ENCODE data around the gene SYT14.

SYT14 gene

GRCh38 chr1:210125143-210125542 is 187.1 kb downstream of the SYT14 start:
- H3K27ac ChIP-seq (ENCODE audit: low read depth, low read length), result no peak overlapping the region

GRCh38 chr1:210129092-210129491 is 191.1 kb downstream of the SYT14 start:
- H3K4me2 ChIP-seq (ENCODE audit: low read depth, low read length, poor library complexity, severe bottlenecking), result no peak overlapping the region
- H4K20me1 ChIP-seq (ENCODE audit: low read depth, low read length), result no peaks in the 10 kb centered on the region
- TF ChIP-seq CTCF (IDR thresholded peaks at IDR 0.05; ENCODE audit: insufficient read depth, low read length, poor library complexity, severe bottlenecking) (no peak), EZH2phosphoT487 (conservative IDR thresholded peaks at IDR 0.05; ENCODE audit: low read length) (no peak)
- no peak overlapping the region for H2AFZ ChIP-seq (ENCODE audit: low read depth, low read length, severe bottlenecking)
- no peak overlapping the region for H3K4me3 ChIP-seq (ENCODE audit: insufficient read depth, low read length, poor library complexity, severe bottlenecking)
- no peaks in the 10 kb centered on the region for H3K79me2 ChIP-seq (ENCODE audit: insufficient read depth, low read length)
- H3K27me3 ChIP-seq (ENCODE audit: low read length), result no peaks in the 10 kb centered on the region
- H3K9me2 ChIP-seq (replicated peaks; ENCODE audit: insufficient read depth, low read length), result no peaks in the 10 kb centered on the region
- no peaks in the 10 kb centered on the region for H3K9me3 ChIP-seq (ENCODE audit: insufficient read depth, low read length)
- no peak overlapping the region for H3K27ac ChIP-seq (ENCODE audit: low read depth, low read length)
- H3K9ac ChIP-seq (ENCODE audit: low read length), result no peak overlapping the region
- H3K36me3 ChIP-seq (ENCODE audit: low read length), result no peaks in the 10 kb centered on the region
- no peaks in the 10 kb centered on the region for H3F3A ChIP-seq (ENCODE audit: insufficient read depth)

More at GRCh38 chr1:210125143-210125542, 187.1 kb downstream of the SYT14 start:
- H3K27me3 ChIP-seq (ENCODE audit: low read length), result no peaks in the 10 kb centered on the region
- H3K79me2 ChIP-seq (ENCODE audit: insufficient read depth, low read length), result no peaks in the 10 kb centered on the region
- no peak overlapping the region for H2AFZ ChIP-seq (ENCODE audit: low read depth, low read length, severe bottlenecking)
- no peak overlapping the region for H3K4me2 ChIP-seq (ENCODE audit: low read depth, low read length, poor library complexity, severe bottlenecking)
- H3K36me3 ChIP-seq (ENCODE audit: low read length), result no peaks in the 10 kb centered on the region
- no peaks in the 10 kb centered on the region for H3K9me2 ChIP-seq (replicated peaks; ENCODE audit: insufficient read depth, low read length)
- no peak overlapping the region for H3K9ac ChIP-seq (ENCODE audit: low read length)
- no peaks in the 10 kb centered on the region for H4K20me1 ChIP-seq (ENCODE audit: low read depth, low read length)
- H3F3A ChIP-seq (ENCODE audit: insufficient read depth), result no peaks in the 10 kb centered on the region
- H3K4me3 ChIP-seq (ENCODE audit: insufficient read depth, low read length, poor library complexity, severe bottlenecking), result no peak overlapping the region
- no peaks in the 10 kb centered on the region for H3K9me3 ChIP-seq (ENCODE audit: insufficient read depth, low read length)
- TF ChIP-seq CTCF (IDR thresholded peaks at IDR 0.05; ENCODE audit: insufficient read depth, low read length, poor library complexity, severe bottlenecking) (no peak), EZH2phosphoT487 (conservative IDR thresholded peaks at IDR 0.05; ENCODE audit: low read length) (no peak)

GRCh38 chr1:210129759-210130158 is 191.7 kb downstream of the SYT14 start:
- no peak overlapping the region for H3K27ac ChIP-seq (ENCODE audit: low read depth, low read length)
- no peak overlapping the region for H3K4me2 ChIP-seq (ENCODE audit: low read depth, low read length, poor library complexity, severe bottlenecking)
- no peaks in the 10 kb centered on the region for H3K79me2 ChIP-seq (ENCODE audit: insufficient read depth, low read length)
- H3K36me3 ChIP-seq (ENCODE audit: low read length), result no peaks in the 10 kb centered on the region
- H3K9me2 ChIP-seq (replicated peaks; ENCODE audit: insufficient read depth, low read length), result no peaks in the 10 kb centered on the region
- H3K9ac ChIP-seq (ENCODE audit: low read length), result no peak overlapping the region
- no peak overlapping the region for H2AFZ ChIP-seq (ENCODE audit: low read depth, low read length, severe bottlenecking)
- no peaks in the 10 kb centered on the region for H4K20me1 ChIP-seq (ENCODE audit: low read depth, low read length)
- H3F3A ChIP-seq (ENCODE audit: insufficient read depth), result no peaks in the 10 kb centered on the region
- H3K9me3 ChIP-seq (ENCODE audit: insufficient read depth, low read length), result no peaks in the 10 kb centered on the region
- no peaks in the 10 kb centered on the region for H3K27me3 ChIP-seq (ENCODE audit: low read length)
- no peak overlapping the region for H3K4me3 ChIP-seq (ENCODE audit: insufficient read depth, low read length, poor library complexity, severe bottlenecking)
- TF ChIP-seq EZH2phosphoT487 (conservative IDR thresholded peaks at IDR 0.05; ENCODE audit: low read length) (no peak), CTCF (IDR thresholded peaks at IDR 0.05; ENCODE audit: insufficient read depth, low read length, poor library complexity, severe bottlenecking) (no peak)
